Epithelial cell of proximal tubule (primary cell): ENCODE data around the gene POLDIP3. TPM values are rescaled to one million over a fixed set of nuclear protein-coding genes. Genes with fewer than 3 reads are reported as not detected.

Experiments used
- DNase-seq: peaks from one replicate; pipeline ENCODE4 v3.0.0-alpha.2; 2011; ENCODE audit warnings: low read depth
- H3K4me3 ChIP-seq: 2 replicates; pipeline ENCODE4 v1.5.1; 2011; ENCODE audit warnings: low read depth, mild to moderate bottlenecking, low read length
- CTCF ChIP-seq: conservative IDR thresholded peaks from 2 replicates; pipeline ENCODE4 v1.5.1; 2012; ENCODE audit warnings: low read depth, mild to moderate bottlenecking, low read length
- total RNA-seq: library from RNA; depleted of rRNA; stranded (reverse); fragments of >200 nt; gene quantifications from 2 replicates; pipeline ENCODE4 v1.2.3, GENCODE V29; 2015

POLDIP3 gene
- total RNA-seq, 1 donor from 2014 or later: 35.0 TPM

DNA sequence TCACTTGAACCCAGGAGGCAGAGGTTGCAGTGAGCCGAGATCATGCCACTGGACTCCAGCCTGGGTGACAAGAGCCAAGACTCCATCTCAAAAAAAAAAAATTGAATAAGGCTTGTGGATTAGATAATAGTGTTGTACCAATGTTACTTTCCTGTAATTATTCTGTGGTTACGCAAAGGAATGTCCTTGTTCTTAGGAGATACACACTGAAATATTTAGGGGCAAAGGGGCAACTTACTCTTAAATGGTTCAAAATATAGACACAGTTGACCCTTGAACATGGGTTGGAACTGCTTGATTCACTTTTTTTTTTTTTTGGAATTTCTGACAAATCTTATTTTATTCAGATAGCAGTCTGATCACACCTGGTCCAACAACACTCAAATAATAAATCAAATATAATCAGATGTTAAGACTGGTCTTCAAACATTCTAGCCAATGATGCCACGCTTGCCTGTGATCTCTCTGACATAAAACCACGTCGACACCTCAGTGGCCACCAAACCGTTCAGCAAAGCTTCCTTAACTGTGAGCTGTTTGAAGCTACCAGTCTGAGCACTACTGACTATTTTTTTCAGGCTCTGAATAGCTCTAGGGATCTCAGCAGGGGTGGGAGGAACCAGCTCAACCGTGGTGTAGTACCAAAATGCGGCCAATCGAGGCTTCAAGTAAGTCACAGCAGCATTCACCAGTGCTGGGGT, 25.0 kb upstream of the POLDIP3 start:
- TF ChIP-seq CTCF: no peak
- no peak for DNase-seq
- no peak overlapping the region for H3K4me3 ChIP-seq

DNA sequence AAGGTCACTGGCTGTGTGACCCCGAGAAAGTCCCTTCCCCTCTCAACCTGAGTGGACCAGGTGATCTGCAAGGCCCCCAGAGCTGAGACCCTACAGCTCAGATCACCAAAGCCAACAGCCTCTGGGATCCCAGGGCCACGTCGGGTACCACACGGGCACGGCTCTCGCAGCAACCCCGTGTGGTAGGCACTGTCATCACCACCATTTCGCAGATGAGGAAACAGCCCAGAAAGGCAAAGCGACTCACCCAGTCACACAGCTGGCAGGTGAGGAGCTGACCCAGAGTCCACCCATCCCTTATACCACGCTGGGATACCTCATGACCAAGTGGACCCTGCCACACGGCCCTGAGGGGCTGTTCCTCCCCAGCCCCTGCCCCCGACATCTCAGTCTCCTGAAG, 22.9 kb upstream of the POLDIP3 start:
- TF ChIP-seq CTCF: no peak
- DNase-seq: no peak

DNA sequence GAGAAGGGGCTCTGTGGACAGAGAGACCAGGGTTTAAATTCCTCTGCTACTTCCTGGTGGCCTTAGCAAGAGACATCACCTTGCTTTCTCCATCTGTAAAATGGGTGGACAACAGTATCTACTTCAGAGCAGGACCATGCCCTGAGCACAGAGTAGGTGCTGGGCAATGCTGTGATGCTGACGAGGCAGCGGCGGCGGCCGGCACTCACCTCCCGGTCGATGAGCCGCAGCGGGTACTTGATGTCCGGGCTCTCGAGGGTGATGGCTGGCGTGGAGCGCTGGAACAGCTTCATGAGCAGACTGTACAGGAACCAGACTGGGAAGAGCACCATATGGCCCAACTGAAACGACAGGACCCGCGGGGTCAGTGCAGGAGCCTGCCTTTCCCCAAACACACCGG, 21.8 kb upstream of the POLDIP3 start:
- no peak for DNase-seq
- no peak for TF ChIP-seq CTCF
- no peak overlapping the region for H3K4me3 ChIP-seq

More for the DNA sequence above, 22.9 kb upstream of the POLDIP3 start:
- H3K4me3 ChIP-seq: no peak overlapping the region

DNA sequence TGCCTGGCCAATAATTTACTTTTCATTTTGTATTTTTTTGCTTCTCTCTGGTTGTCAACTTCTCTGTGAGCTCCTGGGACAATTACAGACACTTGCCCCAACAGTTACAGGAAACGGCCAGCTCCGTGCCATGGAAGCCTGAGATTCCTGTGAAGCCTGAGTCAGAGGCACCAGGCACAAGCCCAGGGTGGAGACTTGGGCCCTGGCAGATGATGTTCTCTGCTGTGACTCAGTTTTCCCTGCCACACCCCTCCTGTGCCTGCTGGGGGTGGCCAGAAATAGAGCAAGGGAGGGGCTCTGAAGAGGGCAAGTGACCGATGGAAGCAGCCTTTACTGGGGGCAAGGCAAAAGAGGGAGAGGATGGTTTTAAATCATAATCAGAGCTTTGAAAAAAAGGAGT, 20.8 kb upstream of the POLDIP3 start:
- TF ChIP-seq CTCF: no peak
- H3K4me3 ChIP-seq: no peak overlapping the region
- DNase-seq: peak; percentile 63

DNA sequence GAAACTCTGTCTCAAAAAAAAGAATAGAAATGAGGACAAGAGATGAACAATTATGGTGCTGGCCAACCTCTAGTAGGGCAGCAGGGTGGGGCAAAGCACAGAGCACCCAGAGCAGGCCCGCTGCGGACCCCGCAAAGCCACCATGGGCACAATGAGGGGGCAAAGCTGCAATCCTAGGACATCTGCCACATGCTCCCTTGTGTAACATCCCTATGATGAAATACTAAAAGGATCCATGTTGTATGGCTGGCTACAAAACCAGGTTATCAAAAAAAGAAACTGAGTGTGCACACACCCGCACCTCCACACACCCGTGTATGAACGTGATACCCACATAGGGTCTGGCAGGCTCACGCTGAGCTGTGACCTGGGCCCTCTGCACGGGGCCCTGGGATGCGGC, 18.3 kb upstream of the POLDIP3 start:
- TF ChIP-seq CTCF: no peak
- no peak for DNase-seq
- no peak overlapping the region for H3K4me3 ChIP-seq

- TF ChIP-seq CTCF: peak; percentile 47
- DNase-seq: no peak
- H3K4me3 ChIP-seq: no peak overlapping the region
Observed at GRCh38 chr22:42632096-42632495, 17.4 kb upstream of the POLDIP3 start.

GRCh38 chr22:42630901-42631602, 16.4 kb upstream of the POLDIP3 start:
- TF ChIP-seq CTCF: no peak
- DNase-seq: no peak
- H3K4me3 ChIP-seq: no peak overlapping the region
